NCI-H128 (cell line): ENCODE data around the gene ANO9.
"Not testable (repeated sequence)": the region's sequence is repeated elsewhere in the genome, so short reads cannot be mapped to it uniquely, and the experiment has no call there.

Experiments
- DNase-seq: peaks from one replicate; lab custom pipeline; 2025; ENCODE audit not compliant: unreplicated experiment; lab: John Stamatoyannopoulos, UW

ANO9 gene

GRCh38 chr11:471468-472145 is 29.8 kb upstream of the ANO9 start:
- DNase-seq, result no peak

- no peak for DNase-seq
These were observed 28.1 kb upstream of the ANO9 start for GRCh38 chr11:469684-470560.

- not testable (repeated sequence) for DNase-seq
These were observed 27.3 kb upstream of the ANO9 start for GRCh38 chr11:469026-469683.

- no peak for DNase-seq
These were observed 26.7 kb upstream of the ANO9 start for GRCh38 chr11:468493-468892.

GRCh38 chr11:468036-468435 is 26.2 kb upstream of the ANO9 start:
- no peak for DNase-seq

GRCh38 chr11:465896-466530 is 24.2 kb upstream of the ANO9 start:
- DNase-seq, result no peak

GRCh38 chr11:464316-464715 is 22.5 kb upstream of the ANO9 start:
- DNase-seq, result no peak

GRCh38 chr11:462107-462890 is 20.5 kb upstream of the ANO9 start:
- DNase-seq, result no peak

GRCh38 chr11:461626-462025 is 19.8 kb upstream of the ANO9 start:
- DNase-seq, result no peak

- no peak for DNase-seq
These were observed 18.8 kb upstream of the ANO9 start for GRCh38 chr11:460331-461199.

GRCh38 chr11:459511-460220 is 17.9 kb upstream of the ANO9 start:
- no peak for DNase-seq

GRCh38 chr11:457111-457760 is 15.4 kb upstream of the ANO9 start:
- DNase-seq, result no peak

- DNase-seq, result no peak
These were observed 14.7 kb upstream of the ANO9 start for GRCh38 chr11:456533-456932.

- no peak for DNase-seq
These were observed 13.8 kb upstream of the ANO9 start for GRCh38 chr11:455566-456147.

- DNase-seq, result no peak
These were observed 13.2 kb upstream of the ANO9 start for GRCh38 chr11:454801-455565.

GRCh38 chr11:454043-454442 is 12.2 kb upstream of the ANO9 start:
- no peak for DNase-seq

- no peak for DNase-seq
These were observed 11.8 kb upstream of the ANO9 start for GRCh38 chr11:453564-453963.
